ENCODE data around the gene RELCH.
A peak's percentile ranks its signal among the peaks of the same experiment; 100 is the strongest.

Gene RELCH

DNA sequence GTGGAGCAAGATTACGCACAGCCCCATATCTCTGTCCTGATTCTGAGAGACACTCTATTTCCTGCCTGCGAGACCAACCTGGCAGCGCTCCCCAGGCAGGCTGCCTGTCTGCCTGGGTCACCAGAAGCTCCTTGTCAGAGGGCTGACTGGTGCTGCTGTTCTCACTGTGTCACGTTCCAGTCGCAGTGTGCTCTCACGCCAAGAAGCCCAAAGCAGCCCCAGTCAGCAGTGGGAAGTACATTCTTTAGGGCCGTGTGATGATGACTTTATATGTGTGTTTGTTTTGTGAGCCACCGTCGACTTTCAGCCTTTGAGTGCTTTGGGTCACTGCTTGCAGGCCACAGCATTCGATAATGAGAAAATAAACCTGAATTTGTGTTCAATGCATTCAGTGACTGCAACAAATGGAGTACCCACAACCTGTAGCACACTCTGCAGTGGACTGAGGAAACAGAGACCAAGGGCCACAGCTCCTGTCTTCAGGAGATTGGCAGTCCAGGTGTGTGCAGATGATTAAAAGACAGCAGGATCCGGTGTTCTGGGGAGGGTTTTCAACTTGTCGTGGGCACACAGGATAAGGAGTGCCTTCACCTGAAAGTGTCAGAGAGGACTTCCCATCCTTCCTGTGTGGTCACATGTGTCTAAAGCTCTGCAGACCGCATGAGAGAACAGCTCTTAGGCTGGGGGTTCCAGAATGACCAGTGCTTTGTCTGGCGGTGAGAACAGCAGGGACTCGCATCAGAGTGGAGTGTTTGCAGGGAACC is 142.8 kb downstream of the RELCH start:
- TF ChIP-seq, protein P1, sequence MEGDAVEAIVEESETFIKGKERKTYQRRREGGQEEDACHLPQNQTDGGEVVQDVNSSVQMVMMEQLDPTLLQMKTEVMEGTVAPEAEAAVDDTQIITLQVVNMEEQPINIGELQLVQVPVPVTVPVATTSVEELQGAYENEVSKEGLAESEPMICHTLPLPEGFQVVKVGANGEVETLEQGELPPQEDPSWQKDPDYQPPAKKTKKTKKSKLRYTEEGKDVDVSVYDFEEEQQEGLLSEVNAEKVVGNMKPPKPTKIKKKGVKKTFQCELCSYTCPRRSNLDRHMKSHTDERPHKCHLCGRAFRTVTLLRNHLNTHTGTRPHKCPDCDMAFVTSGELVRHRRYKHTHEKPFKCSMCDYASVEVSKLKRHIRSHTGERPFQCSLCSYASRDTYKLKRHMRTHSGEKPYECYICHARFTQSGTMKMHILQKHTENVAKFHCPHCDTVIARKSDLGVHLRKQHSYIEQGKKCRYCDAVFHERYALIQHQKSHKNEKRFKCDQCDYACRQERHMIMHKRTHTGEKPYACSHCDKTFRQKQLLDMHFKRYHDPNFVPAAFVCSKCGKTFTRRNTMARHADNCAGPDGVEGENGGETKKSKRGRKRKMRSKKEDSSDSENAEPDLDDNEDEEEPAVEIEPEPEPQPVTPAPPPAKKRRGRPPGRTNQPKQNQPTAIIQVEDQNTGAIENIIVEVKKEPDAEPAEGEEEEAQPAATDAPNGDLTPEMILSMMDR (conservative IDR thresholded peaks at IDR 0.05; ENCODE audit: low read depth, low read length) = no peak
- no peak overlapping the region for H3K4me3 ChIP-seq (ENCODE audit: low read length)
- no peak for DNase-seq (ENCODE audit: low read depth)

DNA sequence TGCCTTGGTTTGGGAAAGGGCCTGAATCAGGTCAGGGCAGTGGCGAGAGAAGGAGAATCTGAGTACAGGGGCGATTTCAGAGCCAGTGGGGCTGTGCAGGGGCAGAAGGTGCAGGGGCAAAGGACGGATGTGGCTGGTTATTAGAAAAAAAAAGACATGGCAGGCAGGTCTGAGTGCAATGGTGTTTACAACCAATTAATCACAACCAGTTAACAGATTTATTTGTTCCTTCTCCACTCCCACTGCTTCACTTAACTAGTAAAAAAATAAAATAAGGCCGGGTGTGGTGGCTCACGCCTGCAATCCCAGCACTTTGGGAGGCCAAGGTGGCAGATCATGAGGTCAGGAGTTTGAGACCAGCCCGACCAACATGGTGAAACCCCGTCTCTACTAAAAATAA is 143.6 kb downstream of the RELCH start:
- TF ChIP-seq, protein P1 (conservative IDR thresholded peaks at IDR 0.05; ENCODE audit: low read depth, low read length) = no peak
- no peak for DNase-seq (ENCODE audit: low read depth)
- no peak overlapping the region for H3K4me3 ChIP-seq (ENCODE audit: low read length)

DNA sequence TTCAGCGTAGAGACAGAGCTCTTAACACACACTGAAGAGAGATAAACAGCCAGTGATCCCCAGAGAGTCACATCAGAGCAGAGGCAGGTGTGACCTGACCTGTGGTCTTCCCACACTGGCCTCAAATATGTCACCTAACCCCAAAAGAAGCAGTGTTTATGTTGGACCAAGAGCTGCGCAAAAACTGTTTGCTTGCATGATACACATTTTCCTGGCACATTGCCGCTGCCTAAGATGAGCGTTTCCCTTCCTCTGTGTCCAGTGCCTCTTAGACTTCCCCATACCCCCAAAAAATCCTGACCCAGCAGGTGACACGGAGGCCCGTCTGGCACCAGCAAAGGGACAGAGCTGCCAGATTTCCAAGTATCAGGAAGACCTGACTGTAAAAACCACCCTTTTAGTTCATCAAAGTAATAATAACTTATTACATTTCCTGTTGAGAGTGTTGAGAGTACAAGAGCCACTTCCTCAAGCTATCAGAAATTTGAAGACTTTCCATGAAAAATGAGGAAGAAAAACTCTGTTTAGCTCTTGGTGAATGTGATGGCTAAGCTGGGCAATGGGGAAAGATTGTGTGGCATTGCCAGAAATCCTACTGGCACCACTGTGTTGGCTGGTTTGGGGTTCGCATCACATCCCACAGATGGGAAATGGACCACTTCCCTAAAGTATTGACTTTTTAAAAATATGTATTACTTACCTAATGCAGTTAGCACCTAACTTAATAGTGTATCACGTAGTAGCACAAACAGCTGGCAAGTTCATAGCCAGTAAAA is 144.7 kb downstream of the RELCH start:
- no peak for DNase-seq (ENCODE audit: low read depth)
- H3K4me3 ChIP-seq (ENCODE audit: low read length) = no peak overlapping the region
- TF ChIP-seq, protein P1 (conservative IDR thresholded peaks at IDR 0.05; ENCODE audit: low read depth, low read length) = no peak

DNA sequence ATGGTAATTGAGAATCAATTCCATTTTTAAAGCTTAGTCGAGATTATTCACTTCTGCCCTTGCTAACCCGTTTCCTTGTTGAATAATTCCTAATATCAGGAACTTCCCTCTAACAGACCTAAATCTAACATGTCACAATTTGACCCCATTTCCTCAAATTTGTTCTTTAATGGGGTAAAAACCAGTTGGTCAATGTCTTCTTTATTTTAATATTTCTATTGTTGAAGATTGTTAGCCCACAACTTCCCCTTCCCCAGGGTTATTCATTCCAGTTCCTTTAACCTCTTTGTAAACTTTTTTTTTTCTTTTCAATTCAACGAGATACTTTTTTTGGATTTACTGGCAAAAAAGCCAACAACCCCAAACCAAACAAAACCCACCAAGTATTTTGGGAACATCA is 145.4 kb downstream of the RELCH start:
- H3K4me3 ChIP-seq (ENCODE audit: low read length) = no peak overlapping the region
- DNase-seq (ENCODE audit: low read depth) = no peak
- TF ChIP-seq, protein P1 (conservative IDR thresholded peaks at IDR 0.05; ENCODE audit: low read depth, low read length) = no peak

DNA sequence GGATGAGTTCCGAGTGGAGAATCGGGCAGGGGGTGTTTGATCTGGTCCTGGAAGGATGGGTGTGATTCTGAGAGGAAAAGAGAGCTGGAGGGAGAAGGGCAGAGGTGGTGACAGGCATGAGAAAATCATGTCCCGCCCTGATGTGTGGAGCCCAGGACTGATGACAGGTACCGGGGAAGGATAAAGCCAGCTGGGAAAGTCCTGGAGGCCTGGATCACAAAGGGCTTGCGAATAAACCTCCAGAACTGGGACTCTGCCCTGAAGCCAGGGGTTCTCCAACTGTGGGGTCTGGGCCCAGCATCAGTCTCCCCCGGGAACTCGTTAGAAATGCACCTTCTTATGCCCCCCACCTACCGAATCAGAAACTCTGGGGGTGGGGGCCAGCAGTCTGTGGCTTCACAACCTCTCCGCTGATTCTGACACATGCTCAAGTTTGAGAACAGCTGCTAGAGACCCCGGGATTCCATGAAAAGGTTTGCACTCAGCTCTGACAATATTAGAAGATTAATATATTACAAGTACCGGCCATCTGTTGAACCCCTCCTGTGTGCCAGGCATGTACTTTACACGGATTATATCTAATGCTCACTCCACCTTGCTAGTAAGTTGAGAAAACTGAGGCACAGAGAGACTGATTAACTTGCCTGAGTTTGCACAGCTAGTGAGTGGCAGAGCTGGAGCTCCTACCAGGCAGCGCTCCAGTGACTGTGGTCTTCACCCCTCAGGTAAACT is 146.1 kb downstream of the RELCH start:
- DNase-seq (ENCODE audit: low read depth) = no peak
- TF ChIP-seq, protein P1 (conservative IDR thresholded peaks at IDR 0.05; ENCODE audit: low read depth, low read length) = no peak
- no peak overlapping the region for H3K4me3 ChIP-seq (ENCODE audit: low read length)

DNA sequence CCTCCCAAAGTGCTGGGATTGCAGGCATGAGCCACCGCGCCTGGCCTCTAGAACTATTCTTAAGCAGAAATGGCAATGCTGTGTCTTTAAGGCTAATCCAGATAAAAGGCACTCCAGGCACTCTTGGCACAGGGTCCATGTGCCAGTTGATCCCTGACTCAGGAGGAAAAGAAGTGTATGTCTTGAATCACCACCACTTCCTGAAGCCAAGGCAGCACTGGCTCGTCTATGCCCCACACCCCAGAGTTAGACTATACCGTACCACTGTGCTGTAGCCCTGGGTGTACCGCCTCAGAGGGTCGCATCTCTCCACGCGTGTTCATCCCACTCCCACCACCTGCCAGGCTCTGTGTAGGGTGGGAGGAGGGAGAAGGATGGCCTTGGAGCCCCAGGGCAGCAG is 147.1 kb downstream of the RELCH start:
- H3K4me3 ChIP-seq (ENCODE audit: low read length) = no peak overlapping the region
- TF ChIP-seq, protein P1 (conservative IDR thresholded peaks at IDR 0.05; ENCODE audit: low read depth, low read length) = no peak
- peak; percentile 62 for DNase-seq (ENCODE audit: low read depth)
